ENCODE results near the gene TLR1.

GRCh38 chr4:38800961-38801450 lies 3.6 kb downstream of the TLR1 start:
- TF ChIP-seq, protein P1, sequence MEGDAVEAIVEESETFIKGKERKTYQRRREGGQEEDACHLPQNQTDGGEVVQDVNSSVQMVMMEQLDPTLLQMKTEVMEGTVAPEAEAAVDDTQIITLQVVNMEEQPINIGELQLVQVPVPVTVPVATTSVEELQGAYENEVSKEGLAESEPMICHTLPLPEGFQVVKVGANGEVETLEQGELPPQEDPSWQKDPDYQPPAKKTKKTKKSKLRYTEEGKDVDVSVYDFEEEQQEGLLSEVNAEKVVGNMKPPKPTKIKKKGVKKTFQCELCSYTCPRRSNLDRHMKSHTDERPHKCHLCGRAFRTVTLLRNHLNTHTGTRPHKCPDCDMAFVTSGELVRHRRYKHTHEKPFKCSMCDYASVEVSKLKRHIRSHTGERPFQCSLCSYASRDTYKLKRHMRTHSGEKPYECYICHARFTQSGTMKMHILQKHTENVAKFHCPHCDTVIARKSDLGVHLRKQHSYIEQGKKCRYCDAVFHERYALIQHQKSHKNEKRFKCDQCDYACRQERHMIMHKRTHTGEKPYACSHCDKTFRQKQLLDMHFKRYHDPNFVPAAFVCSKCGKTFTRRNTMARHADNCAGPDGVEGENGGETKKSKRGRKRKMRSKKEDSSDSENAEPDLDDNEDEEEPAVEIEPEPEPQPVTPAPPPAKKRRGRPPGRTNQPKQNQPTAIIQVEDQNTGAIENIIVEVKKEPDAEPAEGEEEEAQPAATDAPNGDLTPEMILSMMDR (IDR thresholded peaks at IDR 0.05): no peak
- TF ChIP-seq EP300 (IDR thresholded peaks at IDR 0.05): no peak

Data from upper lobe of left lung (tissue), 4 donors.